ENCODE measurements around the gene SRA1. TPM values are rescaled to one million over a fixed set of nuclear protein-coding genes. Genes with fewer than 3 reads are reported as not detected.
A peak's percentile ranks its signal among the peaks of the same experiment; 100 is the strongest.
"Not testable (repeated sequence)": the region's sequence is repeated elsewhere in the genome, so short reads cannot be mapped to it uniquely, and the experiment has no call there.

SRA1 gene
- total RNA-seq, 4 donors from 2014 or later: 22.7 to 43.7 (median 35.7) TPM

DNA sequence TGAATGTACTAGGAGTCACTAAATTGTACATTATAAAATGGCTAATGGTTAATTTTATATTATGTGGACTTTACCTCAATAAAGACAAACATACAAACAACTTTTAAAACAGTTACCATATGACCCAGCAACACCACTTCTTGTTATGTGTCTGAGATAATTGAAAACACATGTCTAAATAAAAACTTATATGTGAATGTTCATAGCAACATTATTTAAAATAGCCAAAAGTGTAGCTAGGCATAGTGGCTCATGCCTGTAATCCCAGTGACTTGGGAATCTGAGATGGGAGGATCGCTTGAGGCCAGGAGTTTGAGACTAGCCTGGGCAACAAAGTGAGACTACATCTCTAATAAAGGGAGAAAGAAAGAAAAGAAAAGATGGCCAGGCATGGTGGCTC is 30.2 kb upstream of the SRA1 start:
- intact Hi-C loops (cut with DNase I): no loop called here
- Histone ChIP-seq H3K9me3 (no peaks in the 10 kb centered on the region), H3K4me3 (replicated peaks in 1 of 3) (no peak overlapping the region), H3K4me1 (peaks cover 0 to 3% of the 10 kb centered on the region in 2 donors), H3K36me3 (no peaks in the 10 kb centered on the region), H3K27me3 (no peaks in the 10 kb centered on the region), H3K27ac (no peak overlapping the region)
- no peak for TF ChIP-seq POLR2A (IDR thresholded peaks at IDR 0.05)
- TF ChIP-seq, protein P1, sequence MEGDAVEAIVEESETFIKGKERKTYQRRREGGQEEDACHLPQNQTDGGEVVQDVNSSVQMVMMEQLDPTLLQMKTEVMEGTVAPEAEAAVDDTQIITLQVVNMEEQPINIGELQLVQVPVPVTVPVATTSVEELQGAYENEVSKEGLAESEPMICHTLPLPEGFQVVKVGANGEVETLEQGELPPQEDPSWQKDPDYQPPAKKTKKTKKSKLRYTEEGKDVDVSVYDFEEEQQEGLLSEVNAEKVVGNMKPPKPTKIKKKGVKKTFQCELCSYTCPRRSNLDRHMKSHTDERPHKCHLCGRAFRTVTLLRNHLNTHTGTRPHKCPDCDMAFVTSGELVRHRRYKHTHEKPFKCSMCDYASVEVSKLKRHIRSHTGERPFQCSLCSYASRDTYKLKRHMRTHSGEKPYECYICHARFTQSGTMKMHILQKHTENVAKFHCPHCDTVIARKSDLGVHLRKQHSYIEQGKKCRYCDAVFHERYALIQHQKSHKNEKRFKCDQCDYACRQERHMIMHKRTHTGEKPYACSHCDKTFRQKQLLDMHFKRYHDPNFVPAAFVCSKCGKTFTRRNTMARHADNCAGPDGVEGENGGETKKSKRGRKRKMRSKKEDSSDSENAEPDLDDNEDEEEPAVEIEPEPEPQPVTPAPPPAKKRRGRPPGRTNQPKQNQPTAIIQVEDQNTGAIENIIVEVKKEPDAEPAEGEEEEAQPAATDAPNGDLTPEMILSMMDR (IDR thresholded peaks at IDR 0.05): no peak
- WGBS, 2 donors: 86 to 93% methylated on average over 1 of the region's 1 CpG
- DNase-seq: no peak

DNA sequence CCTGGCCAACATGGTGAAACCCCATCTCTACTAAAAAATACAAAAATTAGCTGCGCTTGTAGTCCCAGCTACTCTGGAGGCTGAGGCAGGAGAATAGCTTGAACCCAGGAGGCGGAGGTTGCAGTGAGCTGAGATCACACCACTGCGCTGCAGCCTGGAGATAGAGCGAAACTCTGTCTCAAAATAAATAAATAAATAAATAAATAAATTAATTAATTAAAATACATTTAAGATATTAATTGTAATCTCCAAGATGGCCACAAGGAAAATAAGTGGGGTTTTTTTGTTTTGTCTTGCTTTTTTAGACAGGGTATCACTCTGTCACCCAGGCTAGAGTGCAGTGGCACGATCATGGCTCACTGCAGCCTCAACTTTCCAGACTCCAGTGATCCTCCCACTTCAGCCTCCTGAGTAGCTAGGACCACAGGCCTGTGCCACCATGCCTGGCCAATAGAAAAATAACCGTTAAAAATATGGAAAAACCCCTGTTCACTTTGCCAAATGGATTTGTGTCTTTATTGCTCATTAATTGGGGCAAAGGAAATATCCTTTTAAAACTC is 22.0 kb upstream of the SRA1 start:
- H3K36me3 ChIP-seq; H3K27me3 ChIP-seq; DNase-seq; H3K9me3 ChIP-seq; H3K4me3 ChIP-seq (replicated peaks in 1 of 3); H3K27ac ChIP-seq; intact Hi-C loops (cut with DNase I): not testable (repeated sequence)
- peaks cover 19 to 28% of the 10 kb centered on the region in 2 donors for H3K4me1 ChIP-seq
- 94% methylated on average over 6 of the region's 6 CpGs for WGBS, 2 donors

DNA sequence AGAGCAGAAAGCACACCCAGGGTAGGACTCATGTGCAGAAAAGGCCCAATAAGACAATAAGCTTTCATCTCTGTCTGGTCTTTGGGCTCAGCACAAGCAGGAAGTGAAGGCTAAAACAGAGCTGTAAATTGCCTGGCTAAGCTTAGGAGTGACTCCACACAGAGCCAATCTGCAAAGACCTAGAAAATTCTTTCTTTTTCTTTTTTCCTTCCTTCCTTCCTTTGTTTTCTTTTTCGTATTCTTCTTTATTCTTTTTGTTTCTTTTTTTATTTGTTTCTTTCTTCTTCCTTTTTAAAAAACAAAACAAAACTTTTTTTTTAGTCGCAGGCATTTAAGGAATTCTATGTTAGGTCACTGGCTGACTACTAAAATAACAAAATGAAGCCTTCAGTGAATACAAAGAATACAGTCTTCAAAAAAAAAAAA is 19.5 kb upstream of the SRA1 start:
- Histone ChIP-seq H3K4me3 (replicated peaks in 1 of 3) (no peak overlapping the region), H3K36me3 (no peaks in the 10 kb centered on the region), H3K4me1 (peaks cover 19 to 31% of the 10 kb centered on the region in 2 donors), H3K27ac (peak overlapping the region; percentile 78 to 91 (median 87)), H3K27me3 (no peaks in the 10 kb centered on the region), H3K9me3 (no peaks in the 10 kb centered on the region)
- 26 to 29% methylated on average over 2 of the region's 2 CpGs for WGBS, 2 donors
- peak in 1 of 2 donors; percentile 19 for TF ChIP-seq POLR2A (IDR thresholded peaks at IDR 0.05)
- TF ChIP-seq, protein P1 (IDR thresholded peaks at IDR 0.05): no peak
- intact Hi-C loops (cut with DNase I): no loop called here
- peak in 1 of 2 donors; percentile 19 for DNase-seq

DNA sequence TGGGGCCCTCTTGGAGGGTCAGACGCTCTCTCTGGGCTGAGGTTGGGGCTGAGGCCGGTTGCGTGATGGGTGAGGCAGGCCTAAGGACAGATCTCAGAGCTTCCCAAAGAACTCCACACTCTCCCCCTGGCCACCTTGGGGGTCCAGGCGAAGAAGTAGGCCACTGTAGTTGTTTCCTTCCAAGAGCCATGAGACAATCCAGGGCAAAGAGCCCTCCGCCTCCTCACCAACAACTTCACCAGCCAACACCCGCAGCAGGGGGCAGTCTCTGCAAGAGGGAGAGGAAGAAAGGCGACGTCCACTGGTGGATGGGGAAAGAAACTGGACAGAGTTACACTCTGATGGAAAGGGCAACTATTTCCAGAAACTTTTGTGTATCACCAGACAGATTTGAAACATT is 18.0 kb upstream of the SRA1 start:
- TF ChIP-seq POLR2A (IDR thresholded peaks at IDR 0.05): no peak
- TF ChIP-seq, protein P1 (IDR thresholded peaks at IDR 0.05): peak in 4 of 6 experiments; percentile 4 to 45 (median 32)
- H3K27ac ChIP-seq: peak overlapping the region in 2 of 3 donors; percentile 87 to 91
- no peaks in the 10 kb centered on the region for H3K9me3 ChIP-seq
- peaks cover 19 to 31% of the 10 kb centered on the region in 2 donors for H3K4me1 ChIP-seq
- peak; percentile 29 to 59 for DNase-seq
- no peak overlapping the region for H3K4me3 ChIP-seq (replicated peaks in 1 of 3)
- intact Hi-C loops (cut with DNase I): no loop called here
- H3K27me3 ChIP-seq: no peaks in the 10 kb centered on the region
- WGBS, 2 donors: 82 to 89% methylated on average over 7 to 8 of the region's 8 CpGs
- no peaks in the 10 kb centered on the region for H3K36me3 ChIP-seq

DNA sequence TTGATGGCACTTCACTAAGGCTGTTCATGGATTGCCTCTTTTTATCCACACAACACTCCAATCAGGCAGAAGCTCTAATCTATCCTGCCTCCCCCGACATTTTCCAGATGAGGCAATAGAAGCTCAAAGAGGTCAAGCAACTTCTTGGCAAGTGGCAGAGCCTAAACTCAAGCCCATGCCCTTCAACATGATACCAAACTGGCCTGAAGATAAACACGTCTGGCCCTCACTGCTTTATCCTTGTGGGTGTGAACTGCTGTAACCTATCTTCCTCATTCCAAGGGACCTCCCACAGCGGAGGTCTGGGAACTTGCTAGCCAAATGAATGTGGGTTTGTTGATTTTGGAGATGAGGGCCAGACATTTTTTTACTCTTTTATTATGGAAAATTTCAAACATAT is 16.9 kb upstream of the SRA1 start:
- no peaks in the 10 kb centered on the region for H3K27me3 ChIP-seq
- peaks cover 22 to 37% of the 10 kb centered on the region in 2 donors for H3K4me1 ChIP-seq
- no peaks in the 10 kb centered on the region for H3K9me3 ChIP-seq
- 55 to 58% methylated on average over 3 of the region's 3 CpGs for WGBS, 2 donors
- DNase-seq: no peak
- intact Hi-C loops (cut with DNase I): no loop called here
- no peak overlapping the region for H3K4me3 ChIP-seq (replicated peaks in 1 of 3)
- H3K27ac ChIP-seq: peak overlapping the region in 1 of 3 donors; percentile 48
- TF ChIP-seq, protein P1 (IDR thresholded peaks at IDR 0.05): no peak
- no peak for TF ChIP-seq POLR2A (IDR thresholded peaks at IDR 0.05)
- H3K36me3 ChIP-seq: peaks cover 0 to 3% of the 10 kb centered on the region in 2 donors
